H1 (cell line): ENCODE results near the gene CSF2. TPM values are rescaled to one million over a fixed set of nuclear protein-coding genes. Genes with fewer than 3 reads are reported as not detected.

Source experiments
- CTCF ChIA-PET: fragments of 300-600 bp; sonication (Branson Sonifier 250); formaldehyde crosslinking; loops from one replicate; lab custom pipeline; 2021; ENCODE audit not compliant: partially characterized antibody; lab: Charles Lee
- POLR2A ChIA-PET: fragments of 300-600 bp; sonication (Branson Sonifier 250); formaldehyde crosslinking; loops from one replicate; lab custom pipeline; 2021; ENCODE audit warnings: inconsistent platforms; ENCODE audit not compliant: partially characterized antibody; lab: Charles Lee
- DNase-seq, 2 experiments: peaks; one replicate each; pipeline versions ENCODE4 v3.0.0 to v3.0.0-alpha.2; 2010 to 2022; ENCODE audit warnings: low spot score in 2 of 2, low read depth in 1 of 2, mixed read lengths in 1 of 2
- FAIRE-seq: peaks from 2 replicates; lab custom pipeline; 2011; peaks lifted over from hg19 to GRCh38; lab: Jason Lieb, UNC
- H2AFZ ChIP-seq: 2 replicates; pipeline ENCODE4 v1.8.1; 2012; ENCODE audit warnings: low read length, inconsistent platforms
- H2AK5ac ChIP-seq: 2 replicates; pipeline ENCODE4 v1.6.1; 2013; ENCODE audit warnings: low read depth, low read length
- H2BK120ac ChIP-seq: replicated peaks from 2 replicates; pipeline ENCODE3; 2013; ENCODE audit warnings: low read depth, low read length, inconsistent platforms
- H2BK12ac ChIP-seq: 2 replicates; pipeline ENCODE4 v1.6.1; 2013; ENCODE audit warnings: low read depth, low read length
- H2BK15ac ChIP-seq: 2 replicates; pipeline ENCODE4 v1.6.1; 2013; ENCODE audit warnings: low read length
- H2BK20ac ChIP-seq: 2 replicates; pipeline ENCODE4 v1.6.1; 2013; ENCODE audit warnings: low read length
- H2BK5ac ChIP-seq: 2 replicates; pipeline ENCODE4 v1.6.1; 2013; ENCODE audit warnings: low read depth, low read length
- H3K14ac ChIP-seq: 2 replicates; pipeline ENCODE4 v1.6.1; 2013; ENCODE audit warnings: inconsistent platforms; ENCODE audit not compliant: insufficient read length
- H3K18ac ChIP-seq: 2 replicates; pipeline ENCODE4 v1.6.1; 2013; ENCODE audit warnings: low read length; ENCODE audit errors: extremely low read depth
- H3K23ac ChIP-seq: 2 replicates; pipeline ENCODE4 v1.6.1; 2013; ENCODE audit warnings: inconsistent platforms; ENCODE audit not compliant: insufficient read length
- H3K23me2 ChIP-seq: 2 replicates; pipeline ENCODE4 v1.6.1; 2013; ENCODE audit warnings: low read depth, low read length
- H3K27ac ChIP-seq: 2 replicates; pipeline ENCODE4 v1.6.1; 2011; ENCODE audit warnings: low read depth, low read length, inconsistent platforms
- H3K27me3 ChIP-seq, 4 experiments: replicated peaks in 1 of 4; 1 replicate in 1 of 4; 2 replicates in 3 of 4; pipeline versions ENCODE4 v1.6.1 to v1.8.1; 2011 to 2013; ENCODE audit warnings: low read length in 3 of 4, mild to moderate bottlenecking in 3 of 4, inconsistent platforms in 2 of 4, mixed read lengths in 2 of 4, moderate library complexity in 1 of 4; ENCODE audit not compliant: control insufficient read depth in 3 of 4, insufficient read depth in 3 of 4; ENCODE audit errors: extremely low read depth in 1 of 4
- H3K36me3 ChIP-seq, 4 experiments: 2 replicates each; pipeline versions ENCODE4 v1.6.1 to v1.8.1; 2011 to 2013; ENCODE audit warnings: mild to moderate bottlenecking in 4 of 4, low read length in 3 of 4, moderate library complexity in 2 of 4, control low read depth in 1 of 4, inconsistent platforms in 1 of 4; ENCODE audit not compliant: insufficient read depth in 4 of 4, control insufficient read depth in 2 of 4
- H3K4ac ChIP-seq: replicated peaks from 2 replicates; pipeline ENCODE3; 2013; ENCODE audit warnings: low read length, low read depth, mixed read lengths, inconsistent platforms; ENCODE audit not compliant: insufficient read length
- H3K4me1 ChIP-seq, 4 experiments: replicated peaks in 1 of 4; 1 replicate in 1 of 4; 2 replicates in 3 of 4; pipeline versions ENCODE4 v1.6.1 to v1.8.1; 2011 to 2013; ENCODE audit warnings: low read length in 3 of 4, inconsistent platforms in 2 of 4, mixed read lengths in 1 of 4; ENCODE audit not compliant: insufficient read depth in 4 of 4, control insufficient read depth in 3 of 4
- H3K4me2 ChIP-seq, 2 experiments: 2 replicates each; pipeline versions ENCODE4 v1.6.1 to v1.8.1; 2011 to 2013; ENCODE audit warnings: low read depth in 2 of 2, low read length in 2 of 2, control low read depth in 1 of 2, inconsistent platforms in 1 of 2, mild to moderate bottlenecking in 1 of 2; ENCODE audit not compliant: insufficient read depth in 1 of 2
- H3K4me3 ChIP-seq, 4 experiments: fragments of 200-600, 300-600 bp in 1 of 4; sonication (generic), shearing (Covaris generic), sonication (Bioruptor Twin) in 1 of 4; 2 replicates each; pipeline versions ENCODE4 v1.5.1 to v1.8.1; 2011 to 2016; ENCODE audit warnings: low read length in 4 of 4, low read depth in 3 of 4, control low read depth in 2 of 4, inconsistent platforms in 2 of 4, mild to moderate bottlenecking in 2 of 4, mixed read lengths in 1 of 4, moderate library complexity in 1 of 4; ENCODE audit not compliant: insufficient read depth in 2 of 4; ENCODE audit errors: extremely low read depth in 1 of 4
- H3K56ac ChIP-seq: replicated peaks from 2 replicates; pipeline ENCODE3; 2013; ENCODE audit warnings: low read depth, mild to moderate bottlenecking, mixed read lengths, low read length, inconsistent platforms; ENCODE audit not compliant: insufficient read length
- H3K79me1 ChIP-seq: 2 replicates; pipeline ENCODE4 v1.6.1; 2013; ENCODE audit warnings: low read depth, low read length, control low read depth
- H3K79me2 ChIP-seq, 2 experiments: 2 replicates each; pipeline versions ENCODE4 v1.6.1 to v1.8.1; 2012 to 2013; ENCODE audit warnings: low read length in 2 of 2, mild to moderate bottlenecking in 2 of 2, inconsistent platforms in 1 of 2; ENCODE audit not compliant: insufficient read depth in 2 of 2, control insufficient read depth in 1 of 2
- H3K9ac ChIP-seq, 4 experiments: replicated peaks in 1 of 4; 1 replicate in 1 of 4; 2 replicates in 3 of 4; pipeline versions ENCODE4 v1.6.1 to v1.8.1; 2011 to 2013; ENCODE audit warnings: low read depth in 3 of 4, low read length in 3 of 4, control low read depth in 2 of 4, mild to moderate bottlenecking in 2 of 4, moderate library complexity in 2 of 4, inconsistent platforms in 1 of 4; ENCODE audit errors: extremely low read depth in 1 of 4
- H3K9me3 ChIP-seq, 2 experiments: 2 replicates each; pipeline versions ENCODE4 v1.6.1 to v1.8.1; 2012 to 2013; ENCODE audit warnings: mild to moderate bottlenecking in 2 of 2, moderate library complexity in 2 of 2, control low read depth in 1 of 2, inconsistent platforms in 1 of 2, low read depth in 1 of 2, low read length in 1 of 2, mixed read lengths in 1 of 2; ENCODE audit not compliant: insufficient read depth in 2 of 2
- H4K20me1 ChIP-seq, 2 experiments: replicated peaks in 1 of 2; 2 replicates each; pipeline versions ENCODE3 to v1.8.1; 2011 to 2013; ENCODE audit warnings: inconsistent platforms in 2 of 2, low read length in 2 of 2, mild to moderate bottlenecking in 1 of 2; ENCODE audit not compliant: insufficient read depth in 2 of 2, control insufficient read depth in 1 of 2
- H4K5ac ChIP-seq: 2 replicates; pipeline ENCODE4 v1.6.1; 2013; ENCODE audit warnings: low read length, low read depth, mixed read lengths, inconsistent platforms; ENCODE audit not compliant: insufficient read length
- H4K8ac ChIP-seq: 2 replicates; pipeline ENCODE4 v1.8.0; 2013; ENCODE audit warnings: mild to moderate bottlenecking, moderate library complexity, low read length, inconsistent platforms; ENCODE audit not compliant: insufficient read depth; ENCODE audit errors: extremely low read depth
- H4K91ac ChIP-seq: replicated peaks from 2 replicates; pipeline ENCODE3; 2013; ENCODE audit warnings: low read length, mixed read lengths, inconsistent platforms; ENCODE audit not compliant: insufficient read length
- WGBS, 2 experiments: shearing (Covaris generic) in 1 of 2; methylation state at CpG; one replicate each; pipeline versions ENCODE4 v1.1.6 to v1.1.7; 2013 to 2015; ENCODE audit warnings: low lambda C conversion rate in 2 of 2, mixed read lengths in 2 of 2, inconsistent platforms in 1 of 2, low coverage in 1 of 2, missing lambda C conversion rate in 1 of 2; ENCODE audit not compliant: insufficient replicate concordance in 2 of 2, insufficient coverage in 1 of 2, insufficient read length in 1 of 2; ENCODE audit errors: extremely low coverage in 1 of 2, missing lambda C conversion rate in 1 of 2; 5-methylcytosine and 5-hydroxymethylcytosine counted together
- polyA plus RNA-seq, 7 experiments: library from polyadenylated mRNA; depleted of rRNA in 3 of 7; stranded (reverse) in 5 of 7; unstranded in 2 of 7; fragments of >200 nt in 5 of 7; fragments of 200-250 nt in 2 of 7; gene quantifications; 1 replicate in 5 of 7; 2 replicates in 1 of 7; 4 replicates in 1 of 7; pipeline versions ENCODE4 v1.2.1 to v1.2.3, GENCODE V29; 2011 to 2013; ENCODE audit warnings: missing spikeins in 2 of 7, mixed read lengths in 2 of 7
- total RNA-seq: library from RNA; stranded (reverse); fragmentation: NEBNext Ultra II Directional; extraction: Animal tissue kit (Norgen Biotek cat#: 25700); gene quantifications from 2 replicates; pipeline ENCODE4 v1.2.1, GENCODE V29; 2021
- TF ChIP-seq, protein P1 (sequence below): fragments of 300-600 bp; sonication (generic); IDR thresholded peaks from 2 replicates; pipeline ENCODE4 v1.7.1; 2012; ENCODE audit warnings: low read length, moderate library complexity, mild to moderate bottlenecking, inconsistent platforms; ENCODE audit not compliant: insufficient replicate concordance

Gene CSF2
- total and polyA plus RNA-seq, 2 of the 8 experiments (the other 6 are each of a cell fraction or from before 2014, with no cell fraction given): not detected

DNA sequence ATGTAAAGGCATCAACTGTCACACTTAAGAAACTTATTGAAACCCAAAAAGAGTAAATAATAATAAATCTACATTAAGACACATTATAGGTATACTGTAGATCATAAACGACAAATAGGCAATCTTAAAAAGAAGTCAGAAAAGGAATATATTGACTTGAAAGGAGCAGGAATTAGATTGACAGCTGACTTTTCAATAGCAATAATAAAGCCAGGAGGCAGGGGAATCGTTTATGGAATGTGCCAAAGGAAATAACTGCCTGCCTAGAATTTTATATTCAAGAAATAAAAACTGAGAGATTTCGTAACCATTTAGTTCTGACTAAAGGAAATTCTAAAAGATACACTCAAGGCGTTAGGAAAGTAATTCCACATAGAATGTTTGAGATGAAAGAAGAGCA lies 40.5 kb upstream of the CSF2 start:
- ChIA-PET POLR2A (no interaction called here), CTCF (no interaction called here)
- Histone ChIP-seq H3K4ac (no peak overlapping the region), H2AFZ (no peak overlapping the region), H2AK5ac (no peak overlapping the region), H4K5ac (no peak overlapping the region), H2BK20ac (no peak overlapping the region), H3K27me3 (no peaks in the 10 kb centered on the region), H4K8ac (no peak overlapping the region), H3K4me3 (no peak overlapping the region), H3K23ac (no peak overlapping the region), H3K4me1 (no peaks in the 10 kb centered on the region), H3K18ac (no peak overlapping the region), H3K9ac (no peak overlapping the region), H3K14ac (no peak overlapping the region), H3K79me2 (no peaks in the 10 kb centered on the region), H4K91ac (no peak overlapping the region), H3K36me3 (no peaks in the 10 kb centered on the region), H2BK15ac (no peak overlapping the region), H2BK12ac (no peak overlapping the region), H3K4me2 (no peak overlapping the region), H2BK5ac (no peak overlapping the region), H2BK120ac (no peak overlapping the region), H3K27ac (no peak overlapping the region), H3K79me1 (no peaks in the 10 kb centered on the region), H3K23me2 (no peaks in the 10 kb centered on the region), H4K20me1 (no peaks in the 10 kb centered on the region), H3K9me3 (no peaks in the 10 kb centered on the region), H3K56ac (no peak overlapping the region)
- 79% methylated on average over 4 of the region's 4 CpGs; no CpG with 5 or more reads in 1 of the 2 experiments for WGBS, 2 experiments
- no peak for DNase-seq
- FAIRE-seq: no peak
- TF ChIP-seq, protein P1, sequence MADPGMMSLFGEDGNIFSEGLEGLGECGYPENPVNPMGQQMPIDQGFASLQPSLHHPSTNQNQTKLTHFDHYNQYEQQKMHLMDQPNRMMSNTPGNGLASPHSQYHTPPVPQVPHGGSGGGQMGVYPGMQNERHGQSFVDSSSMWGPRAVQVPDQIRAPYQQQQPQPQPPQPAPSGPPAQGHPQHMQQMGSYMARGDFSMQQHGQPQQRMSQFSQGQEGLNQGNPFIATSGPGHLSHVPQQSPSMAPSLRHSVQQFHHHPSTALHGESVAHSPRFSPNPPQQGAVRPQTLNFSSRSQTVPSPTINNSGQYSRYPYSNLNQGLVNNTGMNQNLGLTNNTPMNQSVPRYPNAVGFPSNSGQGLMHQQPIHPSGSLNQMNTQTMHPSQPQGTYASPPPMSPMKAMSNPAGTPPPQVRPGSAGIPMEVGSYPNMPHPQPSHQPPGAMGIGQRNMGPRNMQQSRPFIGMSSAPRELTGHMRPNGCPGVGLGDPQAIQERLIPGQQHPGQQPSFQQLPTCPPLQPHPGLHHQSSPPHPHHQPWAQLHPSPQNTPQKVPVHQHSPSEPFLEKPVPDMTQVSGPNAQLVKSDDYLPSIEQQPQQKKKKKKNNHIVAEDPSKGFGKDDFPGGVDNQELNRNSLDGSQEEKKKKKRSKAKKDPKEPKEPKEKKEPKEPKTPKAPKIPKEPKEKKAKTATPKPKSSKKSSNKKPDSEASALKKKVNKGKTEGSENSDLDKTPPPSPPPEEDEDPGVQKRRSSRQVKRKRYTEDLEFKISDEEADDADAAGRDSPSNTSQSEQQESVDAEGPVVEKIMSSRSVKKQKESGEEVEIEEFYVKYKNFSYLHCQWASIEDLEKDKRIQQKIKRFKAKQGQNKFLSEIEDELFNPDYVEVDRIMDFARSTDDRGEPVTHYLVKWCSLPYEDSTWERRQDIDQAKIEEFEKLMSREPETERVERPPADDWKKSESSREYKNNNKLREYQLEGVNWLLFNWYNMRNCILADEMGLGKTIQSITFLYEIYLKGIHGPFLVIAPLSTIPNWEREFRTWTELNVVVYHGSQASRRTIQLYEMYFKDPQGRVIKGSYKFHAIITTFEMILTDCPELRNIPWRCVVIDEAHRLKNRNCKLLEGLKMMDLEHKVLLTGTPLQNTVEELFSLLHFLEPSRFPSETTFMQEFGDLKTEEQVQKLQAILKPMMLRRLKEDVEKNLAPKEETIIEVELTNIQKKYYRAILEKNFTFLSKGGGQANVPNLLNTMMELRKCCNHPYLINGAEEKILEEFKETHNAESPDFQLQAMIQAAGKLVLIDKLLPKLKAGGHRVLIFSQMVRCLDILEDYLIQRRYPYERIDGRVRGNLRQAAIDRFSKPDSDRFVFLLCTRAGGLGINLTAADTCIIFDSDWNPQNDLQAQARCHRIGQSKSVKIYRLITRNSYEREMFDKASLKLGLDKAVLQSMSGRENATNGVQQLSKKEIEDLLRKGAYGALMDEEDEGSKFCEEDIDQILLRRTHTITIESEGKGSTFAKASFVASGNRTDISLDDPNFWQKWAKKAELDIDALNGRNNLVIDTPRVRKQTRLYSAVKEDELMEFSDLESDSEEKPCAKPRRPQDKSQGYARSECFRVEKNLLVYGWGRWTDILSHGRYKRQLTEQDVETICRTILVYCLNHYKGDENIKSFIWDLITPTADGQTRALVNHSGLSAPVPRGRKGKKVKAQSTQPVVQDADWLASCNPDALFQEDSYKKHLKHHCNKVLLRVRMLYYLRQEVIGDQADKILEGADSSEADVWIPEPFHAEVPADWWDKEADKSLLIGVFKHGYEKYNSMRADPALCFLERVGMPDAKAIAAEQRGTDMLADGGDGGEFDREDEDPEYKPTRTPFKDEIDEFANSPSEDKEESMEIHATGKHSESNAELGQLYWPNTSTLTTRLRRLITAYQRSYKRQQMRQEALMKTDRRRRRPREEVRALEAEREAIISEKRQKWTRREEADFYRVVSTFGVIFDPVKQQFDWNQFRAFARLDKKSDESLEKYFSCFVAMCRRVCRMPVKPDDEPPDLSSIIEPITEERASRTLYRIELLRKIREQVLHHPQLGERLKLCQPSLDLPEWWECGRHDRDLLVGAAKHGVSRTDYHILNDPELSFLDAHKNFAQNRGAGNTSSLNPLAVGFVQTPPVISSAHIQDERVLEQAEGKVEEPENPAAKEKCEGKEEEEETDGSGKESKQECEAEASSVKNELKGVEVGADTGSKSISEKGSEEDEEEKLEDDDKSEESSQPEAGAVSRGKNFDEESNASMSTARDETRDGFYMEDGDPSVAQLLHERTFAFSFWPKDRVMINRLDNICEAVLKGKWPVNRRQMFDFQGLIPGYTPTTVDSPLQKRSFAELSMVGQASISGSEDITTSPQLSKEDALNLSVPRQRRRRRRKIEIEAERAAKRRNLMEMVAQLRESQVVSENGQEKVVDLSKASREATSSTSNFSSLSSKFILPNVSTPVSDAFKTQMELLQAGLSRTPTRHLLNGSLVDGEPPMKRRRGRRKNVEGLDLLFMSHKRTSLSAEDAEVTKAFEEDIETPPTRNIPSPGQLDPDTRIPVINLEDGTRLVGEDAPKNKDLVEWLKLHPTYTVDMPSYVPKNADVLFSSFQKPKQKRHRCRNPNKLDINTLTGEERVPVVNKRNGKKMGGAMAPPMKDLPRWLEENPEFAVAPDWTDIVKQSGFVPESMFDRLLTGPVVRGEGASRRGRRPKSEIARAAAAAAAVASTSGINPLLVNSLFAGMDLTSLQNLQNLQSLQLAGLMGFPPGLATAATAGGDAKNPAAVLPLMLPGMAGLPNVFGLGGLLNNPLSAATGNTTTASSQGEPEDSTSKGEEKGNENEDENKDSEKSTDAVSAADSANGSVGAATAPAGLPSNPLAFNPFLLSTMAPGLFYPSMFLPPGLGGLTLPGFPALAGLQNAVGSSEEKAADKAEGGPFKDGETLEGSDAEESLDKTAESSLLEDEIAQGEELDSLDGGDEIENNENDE: no peak
